Sigmoid colon (tissue), 7 donors: Measurements from ENCODE around the gene DENND5A. TPM values are rescaled to one million over a fixed set of nuclear protein-coding genes. Genes with fewer than 3 reads are reported as not detected.
A peak's percentile ranks its signal among the peaks of the same experiment; 100 is the strongest.

ENCODE experiments used
- DNase-seq: peaks from one replicate; pipeline ENCODE4 v3.0.0-alpha.2; 2019
- H3K27ac ChIP-seq, 4 donors: fragments of 200-600 bp; sonication (generic); one replicate each; pipeline ENCODE4 v1.5.1; 2016 to 2019; ENCODE audit warnings: mild to moderate bottlenecking in 1 of 4
- H3K27me3 ChIP-seq, 3 donors: fragments of 200-600 bp; sonication (generic); one replicate each; pipeline ENCODE4 v1.5.1; 2019; ENCODE audit warnings: mild to moderate bottlenecking in 1 of 3
- H3K36me3 ChIP-seq, 4 donors: fragments of 200-600 bp; sonication (generic); one replicate each; pipeline ENCODE4 v1.5.1; 2016 to 2019
- H3K4me1 ChIP-seq, 4 donors: fragments of 200-600 bp; sonication (generic); one replicate each; pipeline ENCODE4 v1.5.1; 2017 to 2019
- H3K4me3 ChIP-seq, 4 donors: fragments of 200-600 bp; sonication (generic); one replicate each; pipeline ENCODE4 v1.5.1; 2017 to 2019; ENCODE audit warnings: mild to moderate bottlenecking in 2 of 4, moderate library complexity in 1 of 4
- H3K9me3 ChIP-seq, 4 donors: fragments of 200-600 bp in 3 of 4; sonication (generic) in 3 of 4; one replicate each; pipeline versions ENCODE4 v1.5.1 to v1.6.1; 2013 to 2019
- CTCF ChIP-seq, 4 experiments: fragments of 450-650 bp in 3 of 4; fragments of 200-600 bp in 1 of 4; IDR thresholded peaks; one replicate each; pipeline ENCODE4 v1.5.1; 2016 to 2019; ENCODE audit warnings: antibody characterized with exemption in 4 of 4, mild to moderate bottlenecking in 3 of 4, moderate library complexity in 2 of 4
- EP300 ChIP-seq, 4 donors: sonication (generic); formaldehyde crosslinking; IDR thresholded peaks; one replicate each; pipeline ENCODE4 v1.6.1; 2017; ENCODE audit warnings: antibody characterized with exemption in 4 of 4
- POLR2A ChIP-seq, 2 donors: fragments of 450-650 bp; IDR thresholded peaks; one replicate each; pipeline ENCODE4 v1.6.1; 2016; ENCODE audit warnings: antibody characterized with exemption in 2 of 2, mild to moderate bottlenecking in 2 of 2, moderate library complexity in 2 of 2
- POLR2AphosphoS5 ChIP-seq, 4 donors: sonication (generic); formaldehyde crosslinking; IDR thresholded peaks; one replicate each; pipeline ENCODE4 v1.6.1; 2017; ENCODE audit warnings: antibody characterized with exemption in 4 of 4
- WGBS, 2 donors: extraction: QIAGEN DNeasy Blood & Tissue Kit; methylation state at CpG; one replicate each; pipeline ENCODE4 v1.1.7; 2013; 5-methylcytosine and 5-hydroxymethylcytosine counted together
- intact Hi-C: fragments of 100-400 bp; cut with DNase I; formaldehyde crosslinking; loops from one replicate; pipeline ENCODE4 v1.15.1; 2023
- polyA plus RNA-seq, 3 donors: library from polyadenylated mRNA; stranded (reverse); fragments of 200-250 nt; gene quantifications; one replicate each; pipeline ENCODE4 v1.2.3, GENCODE V29; 2013
- total RNA-seq, 4 donors: library from RNA; depleted of rRNA; stranded (reverse); fragments of >200 nt; gene quantifications; one replicate each; pipeline ENCODE4 v1.1.0, GENCODE V29; 2016
- donor health status: healthy with polysubstance abuse.
- donor health status: Bipolar disorder and iron deficiency.
- donor health status: healthy.

DENND5A gene
- total and polyA plus RNA-seq, 7 donors = 9.7 to 130 (median 89.2) TPM

GRCh38 chr11:9095421-9095820 is 169.7 kb downstream of the DENND5A start:
- Histone ChIP-seq H3K4me3 (no peak overlapping the region), H3K27ac (no peak overlapping the region), H3K9me3 (no peaks in the 10 kb centered on the region), H3K36me3 (no peaks in the 10 kb centered on the region), H3K4me1 (peaks cover 0 to 16% (median 13%) of the 10 kb centered on the region in 4 donors), H3K27me3 (peaks cover 0 to 13% (median 5%) of the 10 kb centered on the region in 3 donors)
- 88 to 90% methylated on average over 12 of the region's 12 CpGs for WGBS, 2 donors
- intact Hi-C loops = no loop called here
- TF ChIP-seq EP300 (IDR thresholded peaks at IDR 0.05) = no peak
- no peak for TF ChIP-seq CTCF (IDR thresholded peaks at IDR 0.05)
- TF ChIP-seq POLR2A (IDR thresholded peaks at IDR 0.05) = no peak
- no peak for TF ChIP-seq POLR2AphosphoS5 (IDR thresholded peaks at IDR 0.05)
- DNase-seq = no peak

- no peaks in the 10 kb centered on the region for H3K9me3 ChIP-seq
- H3K4me1 ChIP-seq = peaks cover 0 to 16% (median 13%) of the 10 kb centered on the region in 4 donors
- no peak for TF ChIP-seq EP300 (IDR thresholded peaks at IDR 0.05)
- TF ChIP-seq POLR2A (IDR thresholded peaks at IDR 0.05) = no peak
- no peak for TF ChIP-seq CTCF (IDR thresholded peaks at IDR 0.05)
- no peak for TF ChIP-seq POLR2AphosphoS5 (IDR thresholded peaks at IDR 0.05)
- 96% methylated on average over 8 of the region's 8 CpGs for WGBS, 2 donors
- intact Hi-C loops = loop anchor here (5.0 kb wide), 1 partner anchor 77 kb away; no protein-coding TSS in a partner anchor
- H3K27ac ChIP-seq = no peak overlapping the region
- no peak overlapping the region for H3K4me3 ChIP-seq
- peaks cover 0 to 13% (median 5%) of the 10 kb centered on the region in 3 donors for H3K27me3 ChIP-seq
- H3K36me3 ChIP-seq = no peaks in the 10 kb centered on the region
- DNase-seq = no peak
Measured at GRCh38 chr11:9094420-9094819, 170.7 kb downstream of the DENND5A start.

- Histone ChIP-seq H3K9me3 (no peaks in the 10 kb centered on the region), H3K4me1 (peaks cover 0 to 16% (median 13%) of the 10 kb centered on the region in 4 donors), H3K4me3 (no peak overlapping the region), H3K27me3 (peaks cover 0 to 13% (median 5%) of the 10 kb centered on the region in 3 donors), H3K27ac (no peak overlapping the region), H3K36me3 (no peaks in the 10 kb centered on the region)
- intact Hi-C loops = loop anchor here (5.0 kb wide), 1 partner anchor 76 kb away; no protein-coding TSS in a partner anchor
- TF ChIP-seq CTCF (IDR thresholded peaks at IDR 0.05) (no peak), EP300 (IDR thresholded peaks at IDR 0.05) (no peak), POLR2AphosphoS5 (IDR thresholded peaks at IDR 0.05) (no peak), POLR2A (IDR thresholded peaks at IDR 0.05) (no peak)
- 71 to 74% methylated on average over 10 of the region's 10 CpGs for WGBS, 2 donors
- DNase-seq = no peak
Measured at GRCh38 chr11:9092853-9093778, 172.0 kb downstream of the DENND5A start.

GRCh38 chr11:9092072-9092471 is 173.1 kb downstream of the DENND5A start:
- no peak for DNase-seq
- intact Hi-C loops = loop anchor here (5.0 kb wide), 1 partner anchor 75 kb away; no protein-coding TSS in a partner anchor

More at GRCh38 chr11:9092072-9092471, 173.1 kb downstream of the DENND5A start:
- H3K36me3 ChIP-seq = no peaks in the 10 kb centered on the region
- no peaks in the 10 kb centered on the region for H3K9me3 ChIP-seq
- H3K27me3 ChIP-seq = peaks cover 0 to 13% (median 5%) of the 10 kb centered on the region in 3 donors
- TF ChIP-seq CTCF (IDR thresholded peaks at IDR 0.05) = no peak
- TF ChIP-seq POLR2AphosphoS5 (IDR thresholded peaks at IDR 0.05) = no peak
- TF ChIP-seq EP300 (IDR thresholded peaks at IDR 0.05) = no peak
- TF ChIP-seq POLR2A (IDR thresholded peaks at IDR 0.05) = no peak
- H3K4me3 ChIP-seq = peak overlapping the region in 3 of 4 donors; percentile 47 to 68 (median 64)
- peaks cover 0 to 16% (median 13%) of the 10 kb centered on the region in 4 donors for H3K4me1 ChIP-seq
- H3K27ac ChIP-seq = no peak overlapping the region
- WGBS, 2 donors = 25 to 63% methylated on average over 4 of the region's 4 CpGs
